HG02943 (cell line): ENCODE data around the gene ROR1.

ENCODE experiments used
- ATAC-seq: cut with Tn5 transposase; IDR thresholded peaks from one replicate; pipeline ENCODE4 v1.9.1; 2021; ENCODE audit warnings: mild to moderate bottlenecking, low read depth, moderate library complexity; ENCODE audit not compliant: unreplicated experiment

Gene ROR1

GRCh38 chr1:63922848-63923247 lies 149.0 kb downstream of the ROR1 start:
- ATAC-seq: no peak

DNA sequence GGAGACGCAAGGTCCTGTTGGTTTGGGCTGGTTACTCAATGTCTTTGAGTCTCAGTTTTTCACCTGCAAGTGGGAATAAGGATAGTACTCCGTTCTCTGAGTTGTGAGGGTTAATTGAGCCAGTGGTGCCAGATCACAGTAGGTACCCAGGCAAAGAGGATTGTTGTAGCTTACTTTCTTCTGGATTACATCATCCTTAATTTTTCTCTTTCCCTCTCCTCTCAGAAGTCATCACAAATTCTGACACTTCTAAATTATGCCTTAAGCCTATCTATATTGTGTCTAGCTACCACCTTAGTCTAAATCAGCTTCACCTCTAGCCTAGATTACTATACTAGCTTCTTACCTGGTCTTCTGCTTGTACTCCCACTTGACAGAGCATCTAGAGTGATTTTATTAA lies 149.5 kb downstream of the ROR1 start:
- no peak for ATAC-seq

DNA sequence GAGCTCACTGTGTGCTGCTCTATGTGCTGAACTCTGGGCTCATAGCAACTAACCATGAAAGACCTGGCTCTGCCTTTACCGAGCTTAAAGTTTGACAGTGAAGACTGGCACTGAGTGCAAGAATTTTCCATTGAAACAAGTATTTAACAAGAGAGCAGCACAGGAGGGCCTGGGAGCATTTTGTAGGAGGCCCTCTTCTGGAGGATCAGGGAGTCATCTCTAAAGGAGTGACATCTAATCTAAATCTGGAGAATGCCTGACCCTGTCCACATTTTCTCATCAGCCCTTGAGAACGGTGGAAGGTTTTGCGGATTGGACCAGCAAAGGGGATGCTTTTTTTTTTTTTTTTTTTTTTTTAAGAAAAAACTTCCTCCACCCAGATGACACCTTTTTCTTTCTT lies 150.8 kb downstream of the ROR1 start:
- no peak for ATAC-seq

GRCh38 chr1:63928186-63929105 lies 154.6 kb downstream of the ROR1 start:
- no peak for ATAC-seq

- ATAC-seq: no peak
These were observed 155.3 kb downstream of the ROR1 start for GRCh38 chr1:63929106-63929478.

DNA sequence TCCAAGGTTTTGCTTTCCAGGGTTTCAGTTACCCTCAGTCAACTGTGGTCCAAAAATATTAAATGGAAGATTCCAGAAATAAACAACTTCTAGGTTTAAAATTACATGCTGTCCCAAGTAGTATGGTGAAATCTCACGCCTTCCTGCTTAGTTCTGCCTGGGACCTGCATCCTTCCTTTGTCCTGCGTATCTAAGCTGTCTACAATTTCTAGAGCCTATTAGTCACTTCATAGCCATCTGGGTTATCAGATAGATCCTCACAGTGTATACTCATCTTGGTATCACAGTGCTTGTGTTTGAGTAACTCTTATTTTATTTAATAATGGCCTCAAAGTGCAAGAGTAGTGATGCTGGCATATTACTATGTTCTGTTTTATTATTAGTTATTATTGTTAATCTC lies 157.7 kb downstream of the ROR1 start:
- ATAC-seq: no peak

- ATAC-seq: no peak
These were observed 160.9 kb downstream of the ROR1 start for GRCh38 chr1:63934697-63935096.

DNA sequence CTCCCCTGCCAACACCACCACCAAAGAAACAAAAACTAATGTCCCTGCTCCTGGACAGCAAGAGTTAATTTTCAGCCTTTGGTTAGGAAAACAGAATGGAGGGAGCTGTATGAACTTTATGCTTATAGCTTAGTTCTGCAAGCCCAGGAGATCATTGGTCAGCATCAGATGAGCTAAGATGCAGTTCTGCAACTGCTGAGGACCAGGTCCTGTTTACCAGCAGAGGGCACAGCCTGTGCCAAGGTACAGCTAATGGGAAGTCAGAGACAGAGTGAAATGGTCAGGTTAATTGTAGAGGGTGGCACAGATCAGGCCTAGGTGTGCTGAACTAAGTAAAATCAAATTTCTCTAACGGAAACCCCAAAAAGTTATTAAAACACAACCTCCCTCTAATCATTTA lies 161.3 kb downstream of the ROR1 start:
- peak; percentile 59 for ATAC-seq

DNA sequence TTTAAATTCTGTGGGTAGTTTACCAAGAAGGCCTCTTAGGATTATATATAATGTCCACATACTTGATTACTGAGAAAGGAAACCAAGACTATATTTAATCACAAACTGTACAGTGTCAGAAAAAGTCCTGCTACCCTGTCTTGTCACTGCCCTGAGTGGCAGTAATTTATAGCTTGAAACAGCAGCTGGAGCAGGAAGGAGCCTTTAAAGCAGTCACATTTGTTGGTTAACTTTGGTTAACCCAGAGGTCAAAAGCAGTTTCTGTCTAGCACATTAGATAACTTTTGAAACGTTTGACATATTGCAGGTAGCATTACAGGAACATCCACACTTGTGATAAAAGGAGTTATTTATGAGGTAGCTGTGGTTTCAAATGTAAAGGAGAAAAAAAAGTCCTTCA lies 161.7 kb downstream of the ROR1 start:
- ATAC-seq: peak; percentile 85

DNA sequence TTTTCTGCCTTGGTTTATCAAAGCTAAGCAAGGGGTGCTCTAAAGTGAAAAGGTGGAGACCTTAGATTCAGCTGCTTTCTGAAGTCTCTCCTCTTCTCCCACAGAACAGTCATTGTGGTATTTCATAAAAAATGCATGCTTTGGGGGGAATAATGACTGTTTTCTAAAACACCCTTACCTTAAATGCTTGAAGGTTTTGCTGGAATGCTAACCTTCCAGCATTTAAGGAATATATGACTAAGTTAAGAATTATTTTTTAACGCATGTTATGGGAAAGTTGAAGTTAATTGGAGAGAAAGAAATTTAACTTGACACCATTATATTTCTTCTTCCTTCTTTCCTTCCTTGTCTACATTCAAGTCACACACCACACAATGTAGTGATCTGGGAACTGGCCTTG lies 162.5 kb downstream of the ROR1 start:
- ATAC-seq: no peak

DNA sequence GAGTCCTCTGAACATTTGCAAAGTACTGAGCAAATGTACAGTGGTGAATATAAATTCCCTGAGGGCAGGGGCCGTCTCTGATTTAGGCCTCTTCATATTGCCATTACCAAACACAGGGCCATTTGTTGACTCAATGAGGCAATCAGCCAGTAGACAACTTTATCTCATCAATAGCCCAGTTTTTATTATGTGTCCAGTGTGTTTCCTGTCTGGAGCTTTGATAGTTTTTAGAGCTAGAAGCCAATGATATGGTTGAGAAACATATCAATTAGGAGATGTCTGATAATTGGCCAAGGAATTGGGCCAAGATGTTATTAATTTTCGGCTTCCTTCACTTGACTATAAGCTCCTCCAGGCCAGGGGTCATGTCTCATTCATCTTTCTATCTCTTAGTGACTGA lies 163.0 kb downstream of the ROR1 start:
- no peak for ATAC-seq

GRCh38 chr1:63937461-63938022 lies 163.7 kb downstream of the ROR1 start:
- ATAC-seq: peak; percentile 44

GRCh38 chr1:63940440-63940839 lies 166.6 kb downstream of the ROR1 start:
- ATAC-seq: no peak

- no peak for ATAC-seq
These were observed 169.6 kb downstream of the ROR1 start for GRCh38 chr1:63943393-63943792.

DNA sequence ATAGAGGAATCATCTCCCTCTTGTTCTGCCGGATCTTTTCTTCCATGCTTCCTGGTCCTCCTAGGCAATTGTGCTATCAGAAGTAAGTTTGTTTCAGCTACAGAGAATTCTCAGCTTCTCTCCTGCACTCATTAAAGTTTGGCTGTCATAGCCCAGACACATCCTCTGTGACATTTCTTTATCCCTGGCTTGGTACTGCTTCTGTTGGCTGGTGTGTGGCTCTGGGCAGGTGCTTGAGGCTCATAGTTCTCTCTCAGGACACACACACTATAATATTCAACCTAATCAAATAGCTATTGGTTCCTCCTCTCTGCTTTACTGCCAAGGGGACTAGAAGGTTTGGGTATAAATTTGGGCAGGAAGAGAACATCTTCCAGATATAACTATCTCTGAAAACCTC lies 172.1 kb downstream of the ROR1 start:
- no peak for ATAC-seq

GRCh38 chr1:63946866-63947491 lies 173.2 kb downstream of the ROR1 start:
- no peak for ATAC-seq

GRCh38 chr1:63947904-63948303 lies 174.1 kb downstream of the ROR1 start:
- ATAC-seq: no peak

DNA sequence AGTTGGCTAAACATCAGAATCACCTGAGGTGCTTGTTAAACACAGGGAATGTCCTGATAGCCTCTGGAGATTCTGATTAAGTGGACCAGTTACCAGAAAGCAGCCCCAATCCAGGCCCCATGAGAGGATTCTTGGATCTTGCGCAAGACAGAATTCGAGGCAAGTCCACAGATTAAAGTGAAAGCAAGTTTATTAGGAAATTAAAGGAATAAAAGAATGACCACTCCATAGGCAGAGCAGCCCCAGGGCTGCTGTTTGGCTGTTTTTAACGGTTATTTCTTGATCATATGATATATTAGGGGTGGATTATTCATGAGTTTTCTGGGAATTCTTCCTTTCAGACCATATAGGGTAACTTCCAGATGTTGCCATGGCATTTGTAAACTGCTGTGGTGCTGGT lies 176.2 kb downstream of the ROR1 start:
- ATAC-seq: no peak

DNA sequence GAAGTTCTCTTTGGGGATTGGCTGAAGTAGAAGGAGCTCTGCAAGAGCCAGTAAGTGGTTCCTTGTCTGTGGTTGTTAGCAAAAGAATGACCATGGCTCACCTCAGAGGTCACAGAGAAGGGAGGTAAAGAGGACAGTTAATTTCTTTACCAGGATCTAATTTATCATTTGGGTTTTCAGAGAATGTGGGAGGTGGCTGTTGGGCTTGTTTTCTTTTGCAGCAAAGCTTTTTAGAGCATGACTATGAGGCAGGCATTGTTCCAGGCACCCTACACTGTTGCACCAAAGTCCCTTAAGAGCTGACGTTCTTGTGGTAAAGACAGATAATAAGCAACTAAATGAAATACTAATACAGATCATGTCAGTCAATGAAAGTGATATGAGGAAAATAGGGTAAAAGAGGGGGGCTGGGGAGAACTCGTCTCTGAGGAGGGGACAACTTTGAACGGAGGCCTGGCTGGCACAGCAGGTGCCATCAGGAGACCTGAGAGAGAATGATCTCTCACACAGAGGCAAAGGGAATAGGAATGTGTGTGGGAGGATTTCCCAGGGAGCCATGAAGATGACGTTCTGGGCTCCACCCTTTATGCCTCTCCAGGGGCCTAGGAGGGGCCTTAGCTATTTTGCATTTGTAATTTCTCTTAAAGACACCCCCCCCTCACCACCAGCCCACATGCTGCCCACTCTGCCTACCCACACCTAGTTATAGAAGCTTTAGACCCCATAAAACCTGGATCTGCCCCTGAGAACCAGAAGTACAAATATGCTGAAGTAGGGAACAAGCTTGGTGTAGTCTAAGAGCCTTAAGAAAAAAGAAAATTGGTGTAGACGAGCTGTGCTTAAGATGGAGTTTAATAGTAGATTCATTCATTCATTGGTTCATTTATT lies 177.5 kb downstream of the ROR1 start:
- ATAC-seq: no peak

- no peak for ATAC-seq
These were observed 180.4 kb downstream of the ROR1 start for GRCh38 chr1:63954187-63954586.
